H1 (cell line): Measurements from ENCODE around the gene ACTL10. TPM values are rescaled to one million over a fixed set of nuclear protein-coding genes. Genes with fewer than 3 reads are reported as not detected.

Experiments
- CTCF ChIA-PET: fragments of 300-600 bp; sonication (Branson Sonifier 250); formaldehyde crosslinking; loops from one replicate; lab custom pipeline; 2021; ENCODE audit not compliant: partially characterized antibody; lab: Charles Lee
- POLR2A ChIA-PET: fragments of 300-600 bp; sonication (Branson Sonifier 250); formaldehyde crosslinking; loops from one replicate; lab custom pipeline; 2021; ENCODE audit warnings: inconsistent platforms; ENCODE audit not compliant: partially characterized antibody; lab: Charles Lee
- DNase-seq, 2 experiments: peaks; one replicate each; pipeline versions ENCODE4 v3.0.0 to v3.0.0-alpha.2; 2010 to 2022; ENCODE audit warnings: low spot score in 2 of 2, low read depth in 1 of 2, mixed read lengths in 1 of 2
- FAIRE-seq: peaks from 2 replicates; lab custom pipeline; 2011; peaks lifted over from hg19 to GRCh38; lab: Jason Lieb, UNC
- H2AFZ ChIP-seq: 2 replicates; pipeline ENCODE4 v1.8.1; 2012; ENCODE audit warnings: low read length, inconsistent platforms
- H2AK5ac ChIP-seq: 2 replicates; pipeline ENCODE4 v1.6.1; 2013; ENCODE audit warnings: low read depth, low read length
- H2BK120ac ChIP-seq: replicated peaks from 2 replicates; pipeline ENCODE3; 2013; ENCODE audit warnings: low read depth, low read length, inconsistent platforms
- H2BK12ac ChIP-seq: 2 replicates; pipeline ENCODE4 v1.6.1; 2013; ENCODE audit warnings: low read depth, low read length
- H2BK15ac ChIP-seq: 2 replicates; pipeline ENCODE4 v1.6.1; 2013; ENCODE audit warnings: low read length
- H2BK20ac ChIP-seq: 2 replicates; pipeline ENCODE4 v1.6.1; 2013; ENCODE audit warnings: low read length
- H2BK5ac ChIP-seq: 2 replicates; pipeline ENCODE4 v1.6.1; 2013; ENCODE audit warnings: low read depth, low read length
- H3K14ac ChIP-seq: 2 replicates; pipeline ENCODE4 v1.6.1; 2013; ENCODE audit warnings: inconsistent platforms; ENCODE audit not compliant: insufficient read length
- H3K18ac ChIP-seq: 2 replicates; pipeline ENCODE4 v1.6.1; 2013; ENCODE audit warnings: low read length; ENCODE audit errors: extremely low read depth
- H3K23ac ChIP-seq: 2 replicates; pipeline ENCODE4 v1.6.1; 2013; ENCODE audit warnings: inconsistent platforms; ENCODE audit not compliant: insufficient read length
- H3K23me2 ChIP-seq: 2 replicates; pipeline ENCODE4 v1.6.1; 2013; ENCODE audit warnings: low read depth, low read length
- H3K27ac ChIP-seq: 2 replicates; pipeline ENCODE4 v1.6.1; 2011; ENCODE audit warnings: low read depth, low read length, inconsistent platforms
- H3K27me3 ChIP-seq, 4 experiments: replicated peaks in 1 of 4; 1 replicate in 1 of 4; 2 replicates in 3 of 4; pipeline versions ENCODE4 v1.6.1 to v1.8.1; 2011 to 2013; ENCODE audit warnings: low read length in 3 of 4, mild to moderate bottlenecking in 3 of 4, inconsistent platforms in 2 of 4, mixed read lengths in 2 of 4, moderate library complexity in 1 of 4; ENCODE audit not compliant: control insufficient read depth in 3 of 4, insufficient read depth in 3 of 4; ENCODE audit errors: extremely low read depth in 1 of 4
- H3K36me3 ChIP-seq, 4 experiments: 2 replicates each; pipeline versions ENCODE4 v1.6.1 to v1.8.1; 2011 to 2013; ENCODE audit warnings: mild to moderate bottlenecking in 4 of 4, low read length in 3 of 4, moderate library complexity in 2 of 4, control low read depth in 1 of 4, inconsistent platforms in 1 of 4; ENCODE audit not compliant: insufficient read depth in 4 of 4, control insufficient read depth in 2 of 4
- H3K4ac ChIP-seq: replicated peaks from 2 replicates; pipeline ENCODE3; 2013; ENCODE audit warnings: low read length, low read depth, mixed read lengths, inconsistent platforms; ENCODE audit not compliant: insufficient read length
- H3K4me1 ChIP-seq, 4 experiments: replicated peaks in 1 of 4; 1 replicate in 1 of 4; 2 replicates in 3 of 4; pipeline versions ENCODE4 v1.6.1 to v1.8.1; 2011 to 2013; ENCODE audit warnings: low read length in 3 of 4, inconsistent platforms in 2 of 4, mixed read lengths in 1 of 4; ENCODE audit not compliant: insufficient read depth in 4 of 4, control insufficient read depth in 3 of 4
- H3K4me2 ChIP-seq, 2 experiments: 2 replicates each; pipeline versions ENCODE4 v1.6.1 to v1.8.1; 2011 to 2013; ENCODE audit warnings: low read depth in 2 of 2, low read length in 2 of 2, control low read depth in 1 of 2, inconsistent platforms in 1 of 2, mild to moderate bottlenecking in 1 of 2; ENCODE audit not compliant: insufficient read depth in 1 of 2
- H3K4me3 ChIP-seq, 4 experiments: fragments of 200-600, 300-600 bp in 1 of 4; sonication (generic), shearing (Covaris generic), sonication (Bioruptor Twin) in 1 of 4; 2 replicates each; pipeline versions ENCODE4 v1.5.1 to v1.8.1; 2011 to 2016; ENCODE audit warnings: low read length in 4 of 4, low read depth in 3 of 4, control low read depth in 2 of 4, inconsistent platforms in 2 of 4, mild to moderate bottlenecking in 2 of 4, mixed read lengths in 1 of 4, moderate library complexity in 1 of 4; ENCODE audit not compliant: insufficient read depth in 2 of 4; ENCODE audit errors: extremely low read depth in 1 of 4
- H3K56ac ChIP-seq: replicated peaks from 2 replicates; pipeline ENCODE3; 2013; ENCODE audit warnings: low read depth, mild to moderate bottlenecking, mixed read lengths, low read length, inconsistent platforms; ENCODE audit not compliant: insufficient read length
- H3K79me1 ChIP-seq: 2 replicates; pipeline ENCODE4 v1.6.1; 2013; ENCODE audit warnings: low read depth, low read length, control low read depth
- H3K79me2 ChIP-seq, 2 experiments: 2 replicates each; pipeline versions ENCODE4 v1.6.1 to v1.8.1; 2012 to 2013; ENCODE audit warnings: low read length in 2 of 2, mild to moderate bottlenecking in 2 of 2, inconsistent platforms in 1 of 2; ENCODE audit not compliant: insufficient read depth in 2 of 2, control insufficient read depth in 1 of 2
- H3K9ac ChIP-seq, 4 experiments: replicated peaks in 1 of 4; 1 replicate in 1 of 4; 2 replicates in 3 of 4; pipeline versions ENCODE4 v1.6.1 to v1.8.1; 2011 to 2013; ENCODE audit warnings: low read depth in 3 of 4, low read length in 3 of 4, control low read depth in 2 of 4, mild to moderate bottlenecking in 2 of 4, moderate library complexity in 2 of 4, inconsistent platforms in 1 of 4; ENCODE audit errors: extremely low read depth in 1 of 4
- H3K9me3 ChIP-seq, 2 experiments: 2 replicates each; pipeline versions ENCODE4 v1.6.1 to v1.8.1; 2012 to 2013; ENCODE audit warnings: mild to moderate bottlenecking in 2 of 2, moderate library complexity in 2 of 2, control low read depth in 1 of 2, inconsistent platforms in 1 of 2, low read depth in 1 of 2, low read length in 1 of 2, mixed read lengths in 1 of 2; ENCODE audit not compliant: insufficient read depth in 2 of 2
- H4K20me1 ChIP-seq, 2 experiments: replicated peaks in 1 of 2; 2 replicates each; pipeline versions ENCODE3 to v1.8.1; 2011 to 2013; ENCODE audit warnings: inconsistent platforms in 2 of 2, low read length in 2 of 2, mild to moderate bottlenecking in 1 of 2; ENCODE audit not compliant: insufficient read depth in 2 of 2, control insufficient read depth in 1 of 2
- H4K5ac ChIP-seq: 2 replicates; pipeline ENCODE4 v1.6.1; 2013; ENCODE audit warnings: low read length, low read depth, mixed read lengths, inconsistent platforms; ENCODE audit not compliant: insufficient read length
- H4K8ac ChIP-seq: 2 replicates; pipeline ENCODE4 v1.8.0; 2013; ENCODE audit warnings: mild to moderate bottlenecking, moderate library complexity, low read length, inconsistent platforms; ENCODE audit not compliant: insufficient read depth; ENCODE audit errors: extremely low read depth
- H4K91ac ChIP-seq: replicated peaks from 2 replicates; pipeline ENCODE3; 2013; ENCODE audit warnings: low read length, mixed read lengths, inconsistent platforms; ENCODE audit not compliant: insufficient read length
- ATF3 ChIP-seq: IDR thresholded peaks from 2 replicates; pipeline ENCODE4 v1.6.1; 2011; ENCODE audit warnings: low read depth, mild to moderate bottlenecking, low read length; ENCODE audit not compliant: insufficient read depth
- EP300 ChIP-seq, 2 experiments: IDR thresholded peaks; 1 replicate in 1 of 2; 2 replicates in 1 of 2; pipeline ENCODE4 v1.6.1; 2011 to 2012; ENCODE audit warnings: low read depth in 2 of 2, low read length in 2 of 2, mild to moderate bottlenecking in 2 of 2, borderline replicate concordance in 1 of 2, inconsistent platforms in 1 of 2, moderate library complexity in 1 of 2
- EZH2 ChIP-seq: fragments of 200-600 bp; sonication (generic); IDR thresholded peaks from 2 replicates; pipeline ENCODE4 v1.7.1; 2012; ENCODE audit warnings: low read depth, mild to moderate bottlenecking, moderate library complexity, low read length, inconsistent platforms; ENCODE audit not compliant: severe bottlenecking
- FOSL1 ChIP-seq: IDR thresholded peaks from 2 replicates; pipeline ENCODE4 v1.6.1; 2011; ENCODE audit warnings: mild to moderate bottlenecking, low read depth, low read length, moderate library complexity; ENCODE audit not compliant: insufficient read depth
- JUND ChIP-seq: IDR thresholded peaks from 2 replicates; pipeline ENCODE4 v1.6.1; 2011; ENCODE audit warnings: mild to moderate bottlenecking, improper control_type of control experiment, low read length
- KDM4A ChIP-seq: IDR thresholded peaks from one replicate; pipeline ENCODE4 v1.7.1; 2012; ENCODE audit warnings: low read depth, mild to moderate bottlenecking, moderate library complexity, low read length, inconsistent platforms; ENCODE audit not compliant: severe bottlenecking
- POU5F1 ChIP-seq: IDR thresholded peaks from 2 replicates; pipeline ENCODE4 v1.6.1; 2011; ENCODE audit warnings: low read depth, mild to moderate bottlenecking, low read length, moderate library complexity
- RBBP5 ChIP-seq: IDR thresholded peaks from 2 replicates; pipeline ENCODE4 v1.7.1; 2012; ENCODE audit warnings: low read depth, mild to moderate bottlenecking, inconsistent platforms, low read length, moderate library complexity, borderline replicate concordance
- RNF2 ChIP-seq: fragments of 200-900, 300-1000 bp; sonication (generic); IDR thresholded peaks from 2 replicates; pipeline ENCODE4 v1.7.1; 2016; ENCODE audit warnings: borderline replicate concordance, low read depth, mild to moderate bottlenecking, antibody characterized with exemption, low read length; ENCODE audit not compliant: poor library complexity, severe bottlenecking; ENCODE audit errors: missing control alignments
- SIRT6 ChIP-seq: IDR thresholded peaks from one replicate; pipeline ENCODE4 v1.7.1; 2012; ENCODE audit warnings: low read length, inconsistent platforms
- SIX5 ChIP-seq: IDR thresholded peaks from 2 replicates; pipeline ENCODE4 v1.6.1; 2011; ENCODE audit warnings: mild to moderate bottlenecking, low read depth, low read length
- SP2 ChIP-seq: IDR thresholded peaks from 2 replicates; pipeline ENCODE4 v1.6.1; 2012; ENCODE audit warnings: mild to moderate bottlenecking, low read length, inconsistent platforms
- ZNF274 ChIP-seq: IDR thresholded peaks from 2 replicates; pipeline ENCODE4 v1.7.0; 2012; ENCODE audit warnings: low read length, borderline replicate concordance; ENCODE audit errors: extremely low read depth
- WGBS, 2 experiments: shearing (Covaris generic) in 1 of 2; methylation state at CpG; one replicate each; pipeline versions ENCODE4 v1.1.6 to v1.1.7; 2013 to 2015; ENCODE audit warnings: low lambda C conversion rate in 2 of 2, mixed read lengths in 2 of 2, inconsistent platforms in 1 of 2, low coverage in 1 of 2, missing lambda C conversion rate in 1 of 2; ENCODE audit not compliant: insufficient replicate concordance in 2 of 2, insufficient coverage in 1 of 2, insufficient read length in 1 of 2; ENCODE audit errors: extremely low coverage in 1 of 2, missing lambda C conversion rate in 1 of 2; 5-methylcytosine and 5-hydroxymethylcytosine counted together
- polyA plus RNA-seq, 7 experiments: library from polyadenylated mRNA; depleted of rRNA in 3 of 7; stranded (reverse) in 5 of 7; unstranded in 2 of 7; fragments of >200 nt in 5 of 7; fragments of 200-250 nt in 2 of 7; gene quantifications; 1 replicate in 5 of 7; 2 replicates in 1 of 7; 4 replicates in 1 of 7; pipeline versions ENCODE4 v1.2.1 to v1.2.3, GENCODE V29; 2011 to 2013; ENCODE audit warnings: missing spikeins in 2 of 7, mixed read lengths in 2 of 7
- total RNA-seq: library from RNA; stranded (reverse); fragmentation: NEBNext Ultra II Directional; extraction: Animal tissue kit (Norgen Biotek cat#: 25700); gene quantifications from 2 replicates; pipeline ENCODE4 v1.2.1, GENCODE V29; 2021

ACTL10 gene
- total and polyA plus RNA-seq, 2 of the 8 experiments (the other 6 are each of a cell fraction or from before 2014, with no cell fraction given) = 0.26 TPM; not detected in 1

- TF ChIP-seq FOSL1 = no peak
- TF ChIP-seq KDM4A = no peak
- no peak for TF ChIP-seq EZH2
- no peak for TF ChIP-seq SP2
- TF ChIP-seq JUND = no peak
- no peak for TF ChIP-seq EP300 (IDR thresholded peaks at IDR 0.05; ENCODE audit: borderline replicate concordance in 1 of 2, low read depth in 2 of 2, low read length in 2 of 2)
- TF ChIP-seq SIRT6 = no peak
- no peak for TF ChIP-seq SIX5
- TF ChIP-seq ATF3 = no peak
- no peak for TF ChIP-seq RBBP5
- TF ChIP-seq RNF2 = no peak
- no peak for TF ChIP-seq ZNF274
- no peak for TF ChIP-seq POU5F1
- Histone ChIP-seq H3K79me2 (no peaks in the 10 kb centered on the region), H3K14ac (no peak overlapping the region), H3K36me3 (no peaks in the 10 kb centered on the region; a peak in 1 of 8 replicates), H3K9ac (no peak overlapping the region), H3K4me2 (no peak overlapping the region), H3K56ac (no peak overlapping the region), H2BK12ac (peak overlapping the region; percentile 80; the same call in 1 of the 2 replicates), H4K91ac (no peak overlapping the region), H2BK20ac (no peak overlapping the region), H2AFZ (no peak overlapping the region), H2BK15ac (no peak overlapping the region), H3K79me1 (no peaks in the 10 kb centered on the region), H3K18ac (no peak overlapping the region), H2AK5ac (no peak overlapping the region), H2BK5ac (no peak overlapping the region), H3K4ac (no peak overlapping the region), H3K4me3 (no peak overlapping the region), H4K5ac (no peak overlapping the region), H3K27ac (no peak overlapping the region), H2BK120ac (no peak overlapping the region), H3K23me2 (peaks cover 6% of the 10 kb centered on the region; the same call in 1 of the 2 replicates), H3K27me3 (no peaks in the 10 kb centered on the region), H3K9me3 (no peaks in the 10 kb centered on the region), H3K23ac (no peak overlapping the region), H3K4me1 (peaks cover 4 to 9% (median 6%) of the 10 kb centered on the region in 4 experiments), H4K8ac (no peak overlapping the region), H4K20me1 (no peaks in the 10 kb centered on the region)
- ChIA-PET POLR2A (interaction anchor here (1.2 to 1.5 kb wide), 2 partner anchors 8 to 32 kb away, joined by 4 to 6 read pairs; partner anchors contain the start of gene PXMP4), CTCF (no interaction called here)
- 91% methylated on average over 1 of the region's 1 CpG; no CpG with 5 or more reads in 1 of the 2 experiments for WGBS, 2 experiments
- DNase-seq = no peak
- no peak for FAIRE-seq
These were observed 44.6 kb downstream of the ACTL10 start for GRCh38 chr20:33711446-33711738.
